NCI-H187 treated with DMSO at 0.1 percent for 48 hours (cell line): ENCODE results near the gene CCDC61.

Source experiments
- DNase-seq: peaks from one replicate; lab custom pipeline; 2025; lab: John Stamatoyannopoulos, UW

CCDC61 gene

GRCh38 chr19:46015687-46016425 is 20.6 kb downstream of the CCDC61 start:
- DNase-seq: no peak

- DNase-seq: peak; percentile 61
Observed at GRCh38 chr19:46016426-46017094, 21.3 kb downstream of the CCDC61 start.

GRCh38 chr19:46017095-46017429 is 21.8 kb downstream of the CCDC61 start:
- no peak for DNase-seq

- DNase-seq: no peak
Observed at GRCh38 chr19:46017874-46018675, 22.8 kb downstream of the CCDC61 start.

- no peak for DNase-seq
Observed at GRCh38 chr19:46018729-46019251, 23.5 kb downstream of the CCDC61 start.

GRCh38 chr19:46019270-46019669 is 24.0 kb downstream of the CCDC61 start:
- no peak for DNase-seq

GRCh38 chr19:46020819-46021125 is 25.5 kb downstream of the CCDC61 start:
- DNase-seq: no peak

GRCh38 chr19:46021531-46022041 is 26.3 kb downstream of the CCDC61 start:
- DNase-seq: no peak

GRCh38 chr19:46022061-46022430 is 26.8 kb downstream of the CCDC61 start:
- no peak for DNase-seq

GRCh38 chr19:46022431-46023310 is 27.4 kb downstream of the CCDC61 start, which contains the start of gene PGLYRP1:
PGLYRP1 (minus strand) TSS chr19:46023053; CDS start chr19:46023021, 32 bp downstream.
- no peak for DNase-seq

GRCh38 chr19:46023311-46023779 is 28.1 kb downstream of the CCDC61 start:
- no peak for DNase-seq

GRCh38 chr19:46025835-46026234 is 30.6 kb downstream of the CCDC61 start:
- DNase-seq: no peak

GRCh38 chr19:46030812-46031550 is 35.7 kb downstream of the CCDC61 start:
- no peak for DNase-seq

GRCh38 chr19:46031781-46032596 is 36.7 kb downstream of the CCDC61 start:
- DNase-seq: no peak

- DNase-seq: no peak
Observed at GRCh38 chr19:46032597-46033025, 37.3 kb downstream of the CCDC61 start.

GRCh38 chr19:46033401-46033800 is 38.1 kb downstream of the CCDC61 start:
- DNase-seq: no peak

GRCh38 chr19:46035546-46035945 is 40.3 kb downstream of the CCDC61 start:
- DNase-seq: no peak

- DNase-seq: no peak
Observed at GRCh38 chr19:46035986-46036743, 40.9 kb downstream of the CCDC61 start.

GRCh38 chr19:46036744-46037128 is 41.5 kb downstream of the CCDC61 start:
- DNase-seq: no peak
